Ishikawa (cell line): ENCODE data around the gene REV1.

Experiments used
- CEBPB ChIP-seq: IDR thresholded peaks from 2 replicates; pipeline ENCODE4 v1.6.1; 2012
- CREB1 ChIP-seq: IDR thresholded peaks from 2 replicates; pipeline ENCODE4 v1.6.1; 2012; ENCODE audit warnings: low read depth
- EGR1 ChIP-seq: IDR thresholded peaks from 2 replicates; pipeline ENCODE4 v1.6.1; 2012
- EP300 ChIP-seq: IDR thresholded peaks from 2 replicates; pipeline ENCODE4 v1.6.1; 2012; ENCODE audit warnings: borderline replicate concordance
- FOXM1 ChIP-seq: IDR thresholded peaks from 2 replicates; pipeline ENCODE4 v1.6.1; 2012; ENCODE audit warnings: low read depth, borderline replicate concordance
- MAX ChIP-seq: IDR thresholded peaks from 2 replicates; pipeline ENCODE4 v1.6.1; 2012
- NFIC ChIP-seq: IDR thresholded peaks from 2 replicates; pipeline ENCODE4 v1.6.1; 2012
- RAD21 ChIP-seq: IDR thresholded peaks from 2 replicates; pipeline ENCODE4 v1.6.1; 2012; ENCODE audit warnings: low read depth
- REST ChIP-seq: IDR thresholded peaks from 2 replicates; pipeline ENCODE4 v1.6.1; 2012; ENCODE audit warnings: low read depth, mild to moderate bottlenecking
- TAF1 ChIP-seq: IDR thresholded peaks from 2 replicates; pipeline ENCODE4 v1.6.1; 2012; ENCODE audit warnings: low read depth, mild to moderate bottlenecking
- TCF12 ChIP-seq: IDR thresholded peaks from 2 replicates; pipeline ENCODE4 v1.6.1; 2012; ENCODE audit warnings: low read depth
- TEAD4 ChIP-seq: IDR thresholded peaks from 2 replicates; pipeline ENCODE4 v1.6.1; 2012
- USF1 ChIP-seq: IDR thresholded peaks from 2 replicates; pipeline ENCODE4 v1.6.1; 2012
- YY1 ChIP-seq: IDR thresholded peaks from 2 replicates; pipeline ENCODE4 v1.6.1; 2012; ENCODE audit warnings: low read depth
- ZBTB7A ChIP-seq: IDR thresholded peaks from 2 replicates; pipeline ENCODE4 v1.6.1; 2012; ENCODE audit warnings: low read depth

Gene REV1

GRCh38 chr2:99485824-99486223 lies 4.0 kb downstream of the REV1 start:
- no peak for TF ChIP-seq ZBTB7A
- TF ChIP-seq CEBPB: no peak
- TF ChIP-seq REST: no peak
- no peak for TF ChIP-seq RAD21
- no peak for TF ChIP-seq MAX
- no peak for TF ChIP-seq NFIC
- no peak for TF ChIP-seq USF1
- no peak for TF ChIP-seq YY1
- TF ChIP-seq EP300: no peak
- no peak for TF ChIP-seq TEAD4
- no peak for TF ChIP-seq FOXM1

GRCh38 chr2:99485411-99485810 lies 4.4 kb downstream of the REV1 start:
- TF ChIP-seq CEBPB (no peak), RAD21 (no peak), CREB1 (no peak), TCF12 (no peak), FOXM1 (no peak), EGR1 (no peak), TEAD4 (no peak), TAF1 (no peak), ZBTB7A (no peak), YY1 (no peak), REST (no peak)

- no peak for TF ChIP-seq REST
- no peak for TF ChIP-seq EP300
- no peak for TF ChIP-seq MAX
- no peak for TF ChIP-seq NFIC
- TF ChIP-seq TAF1: no peak
- TF ChIP-seq CEBPB: no peak
- no peak for TF ChIP-seq EGR1
- no peak for TF ChIP-seq RAD21
- TF ChIP-seq USF1: no peak
- no peak for TF ChIP-seq ZBTB7A
- TF ChIP-seq YY1: no peak
- no peak for TF ChIP-seq FOXM1
These were observed 5.6 kb downstream of the REV1 start for GRCh38 chr2:99484205-99484604.

- TF ChIP-seq YY1: no peak
- no peak for TF ChIP-seq FOXM1
- no peak for TF ChIP-seq TAF1
- no peak for TF ChIP-seq EP300
- no peak for TF ChIP-seq CEBPB
- TF ChIP-seq CREB1: no peak
- TF ChIP-seq USF1: no peak
- no peak for TF ChIP-seq TCF12
- no peak for TF ChIP-seq RAD21
- no peak for TF ChIP-seq EGR1
- no peak for TF ChIP-seq ZBTB7A
- no peak for TF ChIP-seq NFIC
- no peak for TF ChIP-seq MAX
- TF ChIP-seq REST: no peak
- no peak for TF ChIP-seq TEAD4
These were observed 7.9 kb downstream of the REV1 start for GRCh38 chr2:99481941-99482340.
